DOHH2 (cell line): ENCODE data around the gene LMX1A.

Experiments
- H3F3A ChIP-seq: fragments of 200-600 bp; sonication (generic), shearing (Covaris generic); 2 replicates; pipeline ENCODE4 v1.6.0; 2016; ENCODE audit warnings: antibody characterized with exemption, mild to moderate bottlenecking; ENCODE audit not compliant: control insufficient read depth, insufficient read depth
- H3K27ac ChIP-seq: fragments of 200-600 bp; sonication (generic); 2 replicates; pipeline ENCODE4 v1.5.1; 2014; ENCODE audit warnings: low read depth, mild to moderate bottlenecking, low read length, moderate library complexity
- H3K27me3 ChIP-seq: fragments of 200-600 bp; sonication (generic); 2 replicates; pipeline ENCODE4 v1.6.1; 2014; ENCODE audit warnings: mild to moderate bottlenecking, low read length, mixed read lengths; ENCODE audit not compliant: control insufficient read depth
- H3K36me3 ChIP-seq: fragments of 200-600 bp; sonication (generic); 2 replicates; pipeline ENCODE4 v1.6.1; 2014; ENCODE audit warnings: mild to moderate bottlenecking, low read length, moderate library complexity, mixed read lengths; ENCODE audit not compliant: control insufficient read depth
- H3K4me1 ChIP-seq: fragments of 200-600 bp; sonication (generic); 2 replicates; pipeline ENCODE4 v1.6.1; 2014; ENCODE audit warnings: mild to moderate bottlenecking, low read length, mixed read lengths; ENCODE audit not compliant: control insufficient read depth
- H3K4me2 ChIP-seq: fragments of 200-600 bp; sonication (generic); 2 replicates; pipeline ENCODE4 v1.6.0; 2014; ENCODE audit warnings: mild to moderate bottlenecking, low read length, moderate library complexity
- H3K4me3 ChIP-seq: fragments of 200-600 bp; sonication (generic); 2 replicates; pipeline ENCODE4 v1.5.1; 2014; ENCODE audit warnings: mild to moderate bottlenecking, low read length, mixed read lengths
- H3K79me2 ChIP-seq: fragments of 200-600 bp; sonication (generic); 2 replicates; pipeline ENCODE4 v1.6.1; 2014; ENCODE audit warnings: mild to moderate bottlenecking, low read length, mixed read lengths; ENCODE audit not compliant: control insufficient read depth
- H3K9me2 ChIP-seq: fragments of 200-600 bp; sonication (generic); replicated peaks from 2 replicates; pipeline ENCODE4 v1.6.1; 2014; ENCODE audit warnings: mild to moderate bottlenecking, low read length, mixed read lengths; ENCODE audit not compliant: control insufficient read depth
- H3K9me3 ChIP-seq: fragments of 200-600 bp; sonication (generic); 2 replicates; pipeline ENCODE4 v1.6.1; 2014; ENCODE audit warnings: antibody characterized with exemption, low read length, mixed read lengths; ENCODE audit not compliant: control insufficient read depth, insufficient read depth
- H4K20me1 ChIP-seq: fragments of 200-600 bp; sonication (generic); 2 replicates; pipeline ENCODE4 v1.6.0; 2014; ENCODE audit warnings: low read depth, mild to moderate bottlenecking, antibody characterized with exemption, low read length, moderate library complexity; ENCODE audit not compliant: control insufficient read depth, insufficient read depth
- EZH2phosphoT487 ChIP-seq: fragments of 200-600 bp; sonication (generic); IDR thresholded peaks from 2 replicates; pipeline ENCODE4 v1.6.1; 2017; ENCODE audit warnings: borderline replicate concordance, mild to moderate bottlenecking, antibody characterized with exemption, low read length, moderate library complexity, mixed read lengths
- TF ChIP-seq, protein P1 (sequence below): fragments of 200-600 bp; sonication (generic); IDR thresholded peaks from one replicate; pipeline ENCODE4 v1.5.1; 2014; ENCODE audit warnings: antibody characterized with exemption, mild to moderate bottlenecking, low read depth, low read length; ENCODE audit not compliant: poor library complexity, severe bottlenecking

Gene LMX1A

DNA sequence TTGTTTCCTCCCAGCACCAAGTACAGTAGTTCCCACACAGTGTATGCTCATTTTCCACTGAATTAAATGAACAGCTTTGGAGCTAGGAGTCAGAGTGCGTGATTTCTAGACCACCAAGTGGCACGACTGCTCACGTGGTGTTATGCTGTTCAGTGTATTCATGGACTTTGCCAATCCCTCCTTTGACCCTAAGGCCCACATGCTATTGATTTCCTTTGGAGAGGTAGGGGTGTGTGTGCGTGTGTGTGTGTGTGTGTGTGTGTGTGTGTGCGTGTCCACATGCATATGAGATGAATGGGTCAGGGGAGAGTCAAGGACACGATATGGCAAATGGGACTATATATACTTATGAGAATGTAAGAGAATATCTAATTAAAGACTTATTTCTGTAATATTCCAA is 177.2 kb downstream of the LMX1A start:
- H3K4me3 ChIP-seq = no peak overlapping the region
- H4K20me1 ChIP-seq = no peaks in the 10 kb centered on the region
- no peaks in the 10 kb centered on the region for H3K27me3 ChIP-seq
- no peak for TF ChIP-seq EZH2phosphoT487
- TF ChIP-seq, protein P1, sequence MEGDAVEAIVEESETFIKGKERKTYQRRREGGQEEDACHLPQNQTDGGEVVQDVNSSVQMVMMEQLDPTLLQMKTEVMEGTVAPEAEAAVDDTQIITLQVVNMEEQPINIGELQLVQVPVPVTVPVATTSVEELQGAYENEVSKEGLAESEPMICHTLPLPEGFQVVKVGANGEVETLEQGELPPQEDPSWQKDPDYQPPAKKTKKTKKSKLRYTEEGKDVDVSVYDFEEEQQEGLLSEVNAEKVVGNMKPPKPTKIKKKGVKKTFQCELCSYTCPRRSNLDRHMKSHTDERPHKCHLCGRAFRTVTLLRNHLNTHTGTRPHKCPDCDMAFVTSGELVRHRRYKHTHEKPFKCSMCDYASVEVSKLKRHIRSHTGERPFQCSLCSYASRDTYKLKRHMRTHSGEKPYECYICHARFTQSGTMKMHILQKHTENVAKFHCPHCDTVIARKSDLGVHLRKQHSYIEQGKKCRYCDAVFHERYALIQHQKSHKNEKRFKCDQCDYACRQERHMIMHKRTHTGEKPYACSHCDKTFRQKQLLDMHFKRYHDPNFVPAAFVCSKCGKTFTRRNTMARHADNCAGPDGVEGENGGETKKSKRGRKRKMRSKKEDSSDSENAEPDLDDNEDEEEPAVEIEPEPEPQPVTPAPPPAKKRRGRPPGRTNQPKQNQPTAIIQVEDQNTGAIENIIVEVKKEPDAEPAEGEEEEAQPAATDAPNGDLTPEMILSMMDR = no peak
- H3K4me1 ChIP-seq = no peaks in the 10 kb centered on the region
- H3K9me2 ChIP-seq = no peaks in the 10 kb centered on the region
- no peak overlapping the region for H3K4me2 ChIP-seq
- no peak overlapping the region for H3K27ac ChIP-seq
- no peaks in the 10 kb centered on the region for H3K36me3 ChIP-seq
- no peaks in the 10 kb centered on the region for H3K9me3 ChIP-seq
- no peaks in the 10 kb centered on the region for H3K79me2 ChIP-seq
- H3F3A ChIP-seq = no peaks in the 10 kb centered on the region

DNA sequence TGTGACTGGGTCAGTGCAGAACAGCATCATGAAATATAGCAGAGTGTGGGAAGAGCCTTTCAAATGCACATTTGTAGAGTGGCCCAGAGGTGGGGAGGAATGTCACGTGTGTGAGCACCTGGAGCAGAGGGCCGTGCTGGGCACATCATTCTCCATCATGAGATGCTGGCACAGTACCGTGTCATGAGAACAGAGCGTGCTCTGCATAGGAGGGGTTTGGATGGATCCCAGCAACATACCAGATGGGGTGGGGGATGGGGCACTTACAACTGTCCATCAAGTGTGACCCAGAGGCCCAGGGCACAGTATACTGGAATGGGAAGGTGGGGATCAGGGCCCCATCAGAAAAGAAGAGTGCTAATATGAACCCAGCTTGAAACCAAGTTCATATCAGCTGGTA is 182.0 kb downstream of the LMX1A start:
- H3K4me1 ChIP-seq = no peaks in the 10 kb centered on the region
- no peak for TF ChIP-seq EZH2phosphoT487
- TF ChIP-seq, protein P1 = no peak
- H3K36me3 ChIP-seq = no peaks in the 10 kb centered on the region
- no peaks in the 10 kb centered on the region for H3K9me3 ChIP-seq
- H4K20me1 ChIP-seq = no peaks in the 10 kb centered on the region
- H3K4me2 ChIP-seq = no peak overlapping the region
- H3K27ac ChIP-seq = no peak overlapping the region
- no peaks in the 10 kb centered on the region for H3F3A ChIP-seq
- no peak overlapping the region for H3K4me3 ChIP-seq
- no peaks in the 10 kb centered on the region for H3K79me2 ChIP-seq
- H3K27me3 ChIP-seq = no peaks in the 10 kb centered on the region
- no peaks in the 10 kb centered on the region for H3K9me2 ChIP-seq

DNA sequence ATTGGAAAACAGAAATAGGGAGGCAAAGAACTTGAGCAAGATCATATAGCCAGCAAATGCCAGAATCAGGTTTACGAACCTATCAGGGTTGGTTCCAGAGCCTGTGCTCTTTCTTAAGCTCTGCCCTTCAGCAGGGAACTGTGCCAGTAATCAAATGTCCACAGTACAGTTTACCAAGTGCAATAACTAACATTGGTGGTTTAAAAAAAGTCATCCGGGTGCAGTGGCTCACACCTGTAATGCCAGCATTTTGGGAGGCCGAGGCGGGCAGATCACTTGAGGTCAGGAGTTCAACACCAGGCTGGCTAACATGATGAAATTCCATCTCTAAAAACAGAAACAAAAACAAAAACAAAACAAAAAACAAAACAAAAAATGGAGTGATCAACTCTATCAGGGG is 182.7 kb downstream of the LMX1A start:
- Histone ChIP-seq H4K20me1 (no peaks in the 10 kb centered on the region), H3K36me3 (no peaks in the 10 kb centered on the region), H3K79me2 (no peaks in the 10 kb centered on the region), H3K4me3 (no peak overlapping the region), H3K4me2 (no peak overlapping the region), H3K27me3 (no peaks in the 10 kb centered on the region), H3K27ac (no peak overlapping the region), H3F3A (no peaks in the 10 kb centered on the region), H3K9me3 (no peaks in the 10 kb centered on the region), H3K9me2 (no peaks in the 10 kb centered on the region), H3K4me1 (no peaks in the 10 kb centered on the region)
- TF ChIP-seq EZH2phosphoT487 = no peak
- TF ChIP-seq, protein P1 = no peak

DNA sequence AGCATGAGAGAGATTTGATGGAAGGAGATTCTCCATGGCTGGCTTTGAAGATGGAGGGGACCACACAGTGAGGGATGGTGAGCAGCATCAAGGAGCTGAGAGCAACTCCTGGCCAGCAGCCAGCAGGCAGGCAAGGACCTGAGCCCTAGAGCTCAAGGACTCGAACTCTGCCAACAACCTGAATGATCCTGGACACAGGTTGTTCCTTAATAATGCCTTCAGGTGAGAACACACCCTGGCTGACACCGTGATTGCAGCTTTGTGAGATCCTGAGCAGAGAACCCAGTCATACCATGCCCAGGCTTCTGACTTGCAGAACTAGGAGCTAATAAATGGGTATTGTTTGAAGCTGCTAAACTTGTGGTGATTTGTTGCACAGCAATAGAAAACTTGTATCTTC is 183.1 kb downstream of the LMX1A start:
- Histone ChIP-seq H3K9me3 (no peaks in the 10 kb centered on the region), H3K27me3 (no peaks in the 10 kb centered on the region), H3K4me3 (no peak overlapping the region), H3K4me2 (no peak overlapping the region), H3K79me2 (no peaks in the 10 kb centered on the region), H4K20me1 (no peaks in the 10 kb centered on the region), H3K27ac (no peak overlapping the region), H3K36me3 (no peaks in the 10 kb centered on the region), H3K4me1 (no peaks in the 10 kb centered on the region), H3K9me2 (no peaks in the 10 kb centered on the region), H3F3A (no peaks in the 10 kb centered on the region)
- no peak for TF ChIP-seq EZH2phosphoT487
- TF ChIP-seq, protein P1 = no peak
